Epithelial cell of esophagus (primary cell): ENCODE measurements around the gene IGF2.

ENCODE experiments used
- DNase-seq: peaks from one replicate; pipeline ENCODE4 v3.0.0; 2010; ENCODE audit warnings: low read depth
- H3K4me3 ChIP-seq: 2 replicates; pipeline ENCODE4 v1.5.1; 2011; ENCODE audit warnings: mild to moderate bottlenecking, low read length, control low read depth
- CTCF ChIP-seq: IDR thresholded peaks from 2 replicates; pipeline ENCODE4 v1.5.1; 2011; ENCODE audit warnings: low read depth, mild to moderate bottlenecking, low read length, control low read depth, inconsistent platforms; ENCODE audit not compliant: insufficient read depth; ENCODE audit errors: missing control alignments

Gene IGF2

GRCh38 chr11:2153581-2154194, 14.5 kb upstream of the IGF2 start:
- no peak for DNase-seq
- TF ChIP-seq CTCF = no peak
- no peak overlapping the region for H3K4me3 ChIP-seq

- H3K4me3 ChIP-seq = no peak overlapping the region
- TF ChIP-seq CTCF = peak; percentile 83
- peak; percentile 83 for DNase-seq
Observed at GRCh38 chr11:2151500-2152257, 12.5 kb upstream of the IGF2 start.

GRCh38 chr11:2149864-2150847, 11.0 kb upstream of the IGF2 start:
- TF ChIP-seq CTCF = peak; percentile 59
- peak; percentile 60 for DNase-seq
- H3K4me3 ChIP-seq = no peak overlapping the region

GRCh38 chr11:2149460-2149859, 10.3 kb upstream of the IGF2 start:
- TF ChIP-seq CTCF = no peak
- DNase-seq = no peak
- no peak overlapping the region for H3K4me3 ChIP-seq

- no peak for TF ChIP-seq CTCF
- H3K4me3 ChIP-seq = no peak overlapping the region
- no peak for DNase-seq
Observed at GRCh38 chr11:2148595-2148994, 9.4 kb upstream of the IGF2 start.

- no peak for TF ChIP-seq CTCF
- H3K4me3 ChIP-seq = no peak overlapping the region
- no peak for DNase-seq
Observed at GRCh38 chr11:2147391-2147790, 8.2 kb upstream of the IGF2 start.
